HCT116 (cell line): ENCODE data around the gene PACS2.

Experiments
- MAX ChIP-seq: IDR thresholded peaks from 2 replicates; pipeline ENCODE4 v1.6.1; 2012
- POLR2A ChIP-seq: IDR thresholded peaks from 2 replicates; pipeline ENCODE4 v1.7.0; 2011; ENCODE audit warnings: borderline replicate concordance; ENCODE audit not compliant: insufficient read depth, insufficient read length; ENCODE audit errors: extremely low read depth
- POLR2AphosphoS5 ChIP-seq: IDR thresholded peaks from 2 replicates; pipeline ENCODE4 v1.6.1; 2011; ENCODE audit warnings: mild to moderate bottlenecking, low read depth, low read length, moderate library complexity
- YY1 ChIP-seq: IDR thresholded peaks from 2 replicates; pipeline ENCODE4 v1.6.1; 2011; ENCODE audit warnings: low read length, low read depth, moderate library complexity, mild to moderate bottlenecking; ENCODE audit not compliant: insufficient replicate concordance; ENCODE audit errors: extremely low read depth
- TF ChIP-seq, protein P1 (sequence below), 3 experiments: fragments of 200-600 bp in 1 of 3; sonication (generic) in 1 of 3; IDR thresholded peaks in 2 of 3; conservative IDR thresholded peaks in 1 of 3; 2 replicates each; pipeline ENCODE4 v1.5.1; 2012 to 2017; ENCODE audit warnings: low read depth in 2 of 3, low read length in 2 of 3, antibody characterized with exemption in 1 of 3, borderline replicate concordance in 1 of 3, control low read depth in 1 of 3, mild to moderate bottlenecking in 1 of 3, mixed read lengths in 1 of 3, mixed run types in 1 of 3, moderate library complexity in 1 of 3; ENCODE audit not compliant: insufficient read depth in 1 of 3

GRCh38 chr14:105328070-105328677 is 13.6 kb downstream of the PACS2 start:
- TF ChIP-seq, protein P1, sequence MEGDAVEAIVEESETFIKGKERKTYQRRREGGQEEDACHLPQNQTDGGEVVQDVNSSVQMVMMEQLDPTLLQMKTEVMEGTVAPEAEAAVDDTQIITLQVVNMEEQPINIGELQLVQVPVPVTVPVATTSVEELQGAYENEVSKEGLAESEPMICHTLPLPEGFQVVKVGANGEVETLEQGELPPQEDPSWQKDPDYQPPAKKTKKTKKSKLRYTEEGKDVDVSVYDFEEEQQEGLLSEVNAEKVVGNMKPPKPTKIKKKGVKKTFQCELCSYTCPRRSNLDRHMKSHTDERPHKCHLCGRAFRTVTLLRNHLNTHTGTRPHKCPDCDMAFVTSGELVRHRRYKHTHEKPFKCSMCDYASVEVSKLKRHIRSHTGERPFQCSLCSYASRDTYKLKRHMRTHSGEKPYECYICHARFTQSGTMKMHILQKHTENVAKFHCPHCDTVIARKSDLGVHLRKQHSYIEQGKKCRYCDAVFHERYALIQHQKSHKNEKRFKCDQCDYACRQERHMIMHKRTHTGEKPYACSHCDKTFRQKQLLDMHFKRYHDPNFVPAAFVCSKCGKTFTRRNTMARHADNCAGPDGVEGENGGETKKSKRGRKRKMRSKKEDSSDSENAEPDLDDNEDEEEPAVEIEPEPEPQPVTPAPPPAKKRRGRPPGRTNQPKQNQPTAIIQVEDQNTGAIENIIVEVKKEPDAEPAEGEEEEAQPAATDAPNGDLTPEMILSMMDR (IDR thresholded peaks at IDR 0.05 in 2 of 3, conservative IDR thresholded peaks at IDR 0.05 in 1 of 3; ENCODE audit: borderline replicate concordance in 1 of 3, insufficient read depth in 1 of 3, low read depth in 2 of 3, low read length in 2 of 3), result no peak
- TF ChIP-seq POLR2A (no peak), YY1 (no peak), MAX (no peak), POLR2AphosphoS5 (no peak)
